GM10847 (cell line): Measurements from ENCODE around the gene SS18L1.

Experiments used
- POLR2A ChIP-seq: IDR thresholded peaks from 2 replicates; pipeline ENCODE4 v1.6.1; 2011; ENCODE audit not compliant: insufficient read length; ENCODE audit errors: extremely low read depth

The SS18L1 gene

DNA sequence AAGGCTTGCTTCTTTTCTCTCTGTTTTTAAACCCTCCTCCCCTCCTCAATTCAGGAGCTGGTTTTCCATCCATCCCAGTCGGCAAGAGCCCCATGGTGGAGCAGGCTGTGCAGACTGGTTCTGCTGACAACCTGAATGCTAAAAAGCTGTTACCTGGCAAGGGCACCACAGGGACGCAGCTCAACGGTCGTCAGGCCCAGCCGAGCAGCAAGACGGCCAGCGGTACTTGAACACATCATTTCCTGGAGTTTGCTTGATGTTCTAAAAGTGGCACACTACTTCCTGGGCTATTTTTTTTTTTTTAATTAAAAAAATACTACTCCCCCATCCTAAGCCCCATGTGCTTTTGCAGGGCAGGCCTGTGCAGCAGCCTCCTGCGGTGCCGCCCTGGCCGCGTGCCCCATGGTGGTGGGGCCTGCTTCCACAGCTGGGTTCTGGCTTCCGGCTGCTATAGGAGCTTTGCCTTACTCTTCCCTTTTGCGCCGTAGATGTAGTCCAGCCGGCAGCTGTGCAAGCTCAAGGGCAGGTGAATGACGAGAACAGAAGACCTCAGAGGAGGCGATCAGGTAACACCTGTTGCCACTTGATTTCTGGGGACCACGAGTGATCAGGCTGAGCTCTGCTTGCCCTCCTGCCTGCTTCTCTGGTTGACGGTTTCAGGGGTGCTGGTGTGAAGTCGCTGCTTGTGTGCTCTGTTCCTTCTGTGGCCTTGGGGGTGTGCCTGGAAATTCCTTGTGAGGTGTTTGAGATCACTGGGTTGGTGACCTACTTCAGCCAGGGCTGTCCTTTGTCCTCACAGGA is 13.6 kb upstream of the SS18L1 start:
- TF ChIP-seq POLR2A, result no peak

DNA sequence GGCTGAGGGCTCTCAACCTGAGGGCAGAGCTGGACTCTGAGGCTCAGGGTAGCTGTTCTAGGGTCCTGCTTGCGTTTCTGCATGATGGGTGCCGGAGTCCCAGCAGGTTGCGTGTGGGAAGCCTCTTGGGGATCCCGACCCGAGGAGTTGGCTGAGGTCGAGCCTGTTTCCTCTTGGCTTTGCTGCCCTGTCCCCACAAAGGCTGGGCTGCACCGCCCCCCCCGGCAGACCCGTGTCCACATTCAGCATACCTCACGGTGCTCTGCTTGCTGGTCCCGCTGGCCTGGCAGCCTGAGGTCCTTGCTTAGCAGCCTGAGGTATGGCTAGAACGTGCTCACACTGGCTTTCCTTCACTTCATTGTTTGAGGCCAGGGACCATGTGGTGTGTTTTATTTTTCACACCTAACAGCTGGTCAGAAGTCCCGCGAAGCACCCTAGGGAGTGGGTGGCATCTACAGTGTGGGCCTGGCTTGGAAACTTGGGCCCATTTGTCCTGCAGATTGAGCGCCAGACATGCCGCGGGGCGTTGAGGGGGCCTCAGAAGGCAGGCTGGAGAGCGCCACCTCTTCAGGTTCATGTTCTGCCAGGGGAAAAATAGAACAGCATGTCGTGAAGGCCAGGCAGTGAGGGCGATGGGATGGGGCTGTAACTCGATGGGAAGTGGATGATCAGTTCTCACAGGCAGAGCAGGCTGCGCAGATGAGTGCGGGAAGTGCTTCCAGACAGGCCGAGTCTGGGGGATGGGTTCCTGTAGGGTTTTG is 11.8 kb upstream of the SS18L1 start:
- TF ChIP-seq POLR2A, result no peak

DNA sequence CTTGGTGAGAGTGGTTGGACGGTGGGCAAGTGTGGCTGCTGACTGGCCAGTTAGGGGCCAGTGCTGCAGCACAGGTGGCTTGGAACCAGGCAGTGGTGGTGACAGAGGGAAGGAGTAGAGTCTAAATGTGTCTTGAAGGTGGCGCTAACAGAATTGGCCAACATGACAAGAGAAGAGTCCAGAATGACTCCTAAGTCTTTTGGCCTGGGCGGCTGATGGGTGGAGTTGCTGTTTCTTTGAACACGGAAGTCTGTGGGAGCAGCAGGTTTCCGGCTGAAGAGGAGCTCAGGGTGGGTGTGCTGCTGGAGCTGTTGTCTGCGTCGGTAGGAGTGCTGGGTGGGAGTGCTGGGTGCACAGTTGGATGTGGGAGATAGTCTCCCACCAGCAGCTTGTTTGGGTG is 11.1 kb upstream of the SS18L1 start:
- no peak for TF ChIP-seq POLR2A

DNA sequence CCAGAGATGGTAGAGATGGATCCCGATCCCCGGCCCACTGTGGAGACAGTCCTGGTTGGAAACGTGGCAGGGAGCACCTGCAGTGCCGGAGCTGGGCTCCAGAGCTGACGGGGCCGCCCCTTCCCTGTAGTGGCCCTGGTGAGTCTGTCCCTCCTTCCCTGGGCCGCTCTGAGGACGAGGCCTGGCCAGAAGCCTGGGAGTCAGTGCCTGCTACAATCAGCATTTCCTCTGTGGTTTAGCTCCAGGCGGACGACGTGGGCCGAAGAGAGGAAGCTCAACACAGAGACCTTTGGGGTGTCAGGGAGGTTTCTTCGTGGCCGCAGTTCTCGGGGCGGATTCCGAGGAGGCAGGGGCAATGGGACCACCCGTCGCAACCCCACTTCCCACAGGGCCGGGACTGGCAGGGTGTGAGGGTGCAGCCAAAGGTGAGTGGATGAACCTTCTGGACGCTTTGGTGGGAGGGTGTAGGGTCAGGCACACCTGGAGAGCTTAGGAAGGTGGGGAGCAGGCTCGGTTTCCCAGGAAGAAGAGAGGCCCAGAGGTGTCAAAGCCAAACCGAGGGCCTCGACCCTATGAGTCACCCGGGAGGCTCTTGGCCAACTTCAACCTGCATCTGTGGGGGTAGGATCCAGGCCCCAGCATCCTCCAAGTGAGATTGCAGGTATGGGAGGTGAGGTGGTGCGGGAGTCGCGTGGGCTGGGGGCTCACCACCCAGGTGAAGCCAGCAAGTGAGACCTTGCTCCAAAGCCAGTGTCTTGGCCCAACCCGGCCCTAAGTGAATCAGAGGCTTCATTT is 10.3 kb upstream of the SS18L1 start:
- no peak for TF ChIP-seq POLR2A

DNA sequence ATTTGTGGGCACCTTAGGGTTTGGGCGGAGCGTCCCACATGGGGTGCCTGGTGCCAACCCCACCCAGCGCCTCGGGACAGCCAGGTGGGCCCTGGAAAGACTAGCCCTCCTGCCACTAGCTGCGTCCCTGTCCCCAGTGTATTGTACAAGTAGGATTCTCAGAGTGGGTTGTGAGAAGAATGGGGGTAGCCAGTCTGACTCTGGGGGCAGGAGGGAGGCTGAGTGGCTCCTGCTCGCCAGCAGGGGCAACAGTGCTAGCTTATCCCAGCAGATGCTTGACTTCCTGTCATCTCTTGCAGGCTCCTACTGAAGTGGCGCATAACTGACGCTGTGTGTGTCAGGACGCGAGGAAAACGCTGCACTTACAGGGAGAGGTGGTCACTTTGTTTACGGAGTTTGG is 9.7 kb upstream of the SS18L1 start:
- TF ChIP-seq POLR2A, result no peak

DNA sequence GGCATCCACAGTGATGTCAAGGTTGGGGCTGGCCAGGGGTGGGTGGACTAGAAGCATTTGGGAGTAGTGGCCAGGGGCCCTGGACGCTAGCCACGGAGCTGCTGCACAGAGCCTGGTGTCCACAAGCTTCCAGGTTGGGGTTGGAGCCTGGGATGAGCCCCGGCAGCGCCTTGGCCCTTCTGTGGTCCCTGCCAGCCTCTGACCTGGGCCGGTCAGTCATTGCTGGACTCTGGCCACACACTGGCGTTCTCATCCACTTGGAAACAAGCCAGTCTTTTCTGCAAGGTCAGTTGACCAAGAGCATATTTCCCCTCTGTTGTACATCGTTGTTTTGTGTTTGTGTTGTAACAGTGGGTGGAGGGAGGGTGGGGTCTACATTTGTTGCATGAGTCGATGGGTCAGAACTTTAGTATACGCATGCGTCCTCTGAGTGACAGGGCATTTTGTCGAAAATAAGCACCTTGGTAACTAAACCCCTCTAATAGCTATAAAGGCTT is 8.8 kb upstream of the SS18L1 start:
- peak; percentile 15 for TF ChIP-seq POLR2A

DNA sequence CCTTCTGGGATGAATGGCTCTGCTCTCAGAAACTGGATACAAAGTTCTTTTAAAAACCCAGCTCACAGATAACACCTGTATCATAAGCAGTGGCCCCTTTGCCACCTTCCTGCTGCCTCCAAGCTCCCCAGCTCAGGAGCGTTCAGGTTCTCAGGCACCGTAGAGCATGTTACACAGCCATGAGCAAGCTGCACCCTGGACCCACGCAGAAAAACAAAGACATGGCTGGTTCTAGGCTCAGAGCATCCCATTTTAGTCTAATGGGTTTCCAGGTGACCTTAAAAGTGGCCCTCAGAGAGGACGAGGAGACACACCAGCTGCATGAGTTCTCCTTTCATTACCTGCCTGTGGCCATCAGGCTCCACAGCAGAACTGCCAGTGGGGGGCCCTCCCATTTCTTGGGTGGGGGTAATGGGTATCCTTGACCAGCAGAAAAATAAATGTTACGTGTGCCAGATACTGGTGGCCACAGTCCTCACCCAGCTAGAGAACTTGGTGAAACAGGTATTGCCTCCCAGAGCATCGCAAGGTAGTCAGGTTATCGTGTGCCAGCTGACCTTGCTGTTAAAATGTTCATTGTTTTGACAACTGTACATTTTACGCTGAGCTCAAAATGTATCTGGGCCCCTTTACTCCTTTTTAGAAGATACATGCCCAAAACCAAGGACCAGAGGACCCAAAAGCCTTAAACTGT is 7.8 kb upstream of the SS18L1 start:
- TF ChIP-seq POLR2A, result no peak

DNA sequence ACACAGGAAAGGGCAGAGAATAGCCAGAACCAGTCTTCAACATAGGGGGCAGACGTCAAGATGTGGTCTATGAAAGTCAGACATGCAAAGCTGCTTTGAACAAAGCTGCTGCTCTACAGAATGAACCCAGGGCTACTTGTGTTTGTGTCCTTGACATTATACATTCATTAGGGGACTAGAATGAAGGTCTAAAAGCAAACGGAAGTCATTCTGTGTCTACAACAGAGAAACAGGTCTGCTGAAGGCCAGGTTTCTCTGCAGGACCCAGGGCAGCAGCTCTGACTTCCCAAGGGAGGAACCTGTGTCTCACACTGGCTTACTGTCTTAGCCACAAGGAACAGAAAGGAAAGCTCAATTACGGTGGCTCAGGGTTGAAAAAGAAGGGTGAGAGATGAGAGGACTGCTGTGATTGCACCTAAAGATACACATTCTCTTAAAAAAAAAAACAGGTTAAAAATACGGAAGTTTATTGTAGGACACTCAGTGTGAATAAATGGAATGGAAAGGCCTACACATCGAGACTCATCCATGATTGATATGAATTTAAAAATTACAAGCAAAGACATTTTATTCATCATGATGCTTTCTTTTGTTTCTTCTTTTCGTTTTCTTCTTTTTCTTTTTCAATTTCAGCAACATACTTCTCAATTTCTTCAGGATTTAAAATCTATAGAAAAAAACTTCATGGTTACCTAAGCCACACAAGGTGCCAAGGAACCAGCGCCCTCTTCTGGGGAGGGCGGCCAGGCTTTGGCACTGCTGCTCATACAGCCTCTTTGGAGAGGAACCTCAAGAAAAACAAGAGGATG is 7.1 kb upstream of the SS18L1 start:
- no peak for TF ChIP-seq POLR2A

DNA sequence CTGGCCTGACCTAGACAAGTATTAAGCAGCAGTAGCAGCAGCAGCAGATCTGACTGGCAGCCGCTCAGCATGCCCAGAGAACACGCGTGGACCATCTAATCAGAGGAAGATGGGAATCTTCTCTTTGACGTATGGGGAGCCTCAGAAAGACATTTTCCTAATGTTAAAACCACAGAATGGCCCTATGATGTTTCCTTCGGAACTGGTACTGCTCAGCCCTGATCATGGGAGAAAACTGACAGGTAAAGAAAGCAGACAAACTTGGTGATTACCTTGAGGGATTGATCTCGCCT is 6.5 kb upstream of the SS18L1 start:
- TF ChIP-seq POLR2A, result no peak

DNA sequence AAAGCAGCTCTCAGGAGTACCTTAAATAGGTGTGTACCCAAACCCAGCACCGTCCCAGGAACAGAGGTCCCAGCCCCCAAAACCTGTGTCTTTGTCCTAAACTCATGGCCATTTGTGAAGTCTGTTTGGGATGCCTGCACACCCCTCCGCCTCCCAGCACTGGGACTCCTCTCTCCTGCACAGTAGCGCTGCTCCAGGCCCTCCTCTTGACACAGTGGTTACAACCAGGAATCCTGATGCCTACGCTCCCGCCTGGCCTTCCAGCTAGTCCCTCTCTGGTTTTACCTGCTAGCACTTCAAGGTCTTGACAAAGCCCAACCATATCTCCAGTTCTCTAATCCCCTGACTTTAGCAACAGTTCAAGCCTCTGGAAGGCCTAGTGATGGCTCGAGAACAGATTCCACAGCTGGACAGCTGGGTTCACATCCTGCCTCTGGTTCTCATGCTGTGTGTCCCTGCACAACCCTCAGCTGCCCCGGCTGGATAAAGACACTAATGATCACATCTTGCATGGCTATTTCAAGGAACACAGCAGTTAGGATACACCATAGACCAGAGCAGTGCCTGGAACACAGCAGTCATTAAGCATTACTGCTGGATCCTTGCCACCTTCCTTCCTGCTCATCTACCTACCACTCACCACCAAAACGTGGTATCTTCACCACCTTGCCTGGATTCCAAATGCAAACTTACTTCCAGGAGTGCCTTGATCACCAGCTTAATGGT is 5.9 kb upstream of the SS18L1 start:
- TF ChIP-seq POLR2A, result no peak

DNA sequence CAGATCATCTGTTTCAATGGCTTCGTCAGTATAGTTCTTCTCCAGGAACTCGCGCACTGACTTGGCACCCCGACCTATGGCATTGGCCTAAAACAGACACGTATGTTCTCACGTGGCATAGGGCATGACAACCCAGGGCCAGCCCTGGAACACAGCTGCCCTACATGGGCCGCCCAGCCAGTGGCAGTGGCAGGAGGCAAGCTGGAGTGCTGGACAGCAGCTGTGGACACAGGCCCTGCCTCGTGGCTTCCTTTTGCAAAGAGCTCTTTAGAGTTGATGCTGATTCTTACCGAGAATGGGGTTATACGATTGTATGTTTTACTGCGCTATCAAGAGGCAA is 5.4 kb upstream of the SS18L1 start:
- no peak for TF ChIP-seq POLR2A

DNA sequence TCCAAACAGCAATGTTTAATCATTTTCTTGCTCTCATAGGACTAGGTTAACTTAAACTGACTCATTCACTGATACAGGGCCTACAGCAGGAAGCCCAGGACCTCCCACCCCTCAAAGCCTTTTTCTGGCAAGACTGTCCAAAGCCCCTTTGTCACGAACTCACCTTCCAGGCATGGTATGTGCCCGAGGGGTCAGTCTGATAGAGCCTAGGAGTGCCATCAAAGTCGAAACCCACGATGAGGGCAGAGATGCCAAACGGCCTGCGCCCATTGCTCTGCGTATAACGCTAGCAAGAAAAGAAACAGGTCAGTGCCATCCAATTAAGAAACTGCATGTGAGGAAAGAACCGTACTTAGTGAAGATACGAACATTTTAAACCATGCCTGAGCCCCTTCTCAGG is 4.7 kb upstream of the SS18L1 start:
- no peak for TF ChIP-seq POLR2A

DNA sequence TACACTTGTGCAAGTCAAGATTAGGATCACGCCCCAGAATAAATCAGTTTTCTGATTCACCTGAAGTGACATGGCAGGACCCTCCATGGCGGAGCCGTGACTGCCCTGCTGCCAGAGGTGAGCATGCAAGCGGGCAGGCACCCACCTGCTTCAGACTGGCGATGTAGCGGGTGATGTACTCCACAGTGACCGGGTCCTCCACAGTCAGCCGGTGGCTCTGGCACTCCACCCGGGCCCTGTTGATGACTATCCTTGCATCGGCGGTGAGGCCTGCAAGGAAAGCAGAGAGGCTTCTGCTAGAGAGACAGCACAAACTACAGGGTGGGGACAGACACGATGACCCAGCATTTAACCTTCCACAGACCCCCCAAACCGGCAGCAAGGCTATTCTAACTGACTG is 3.9 kb upstream of the SS18L1 start:
- TF ChIP-seq POLR2A, result no peak

DNA sequence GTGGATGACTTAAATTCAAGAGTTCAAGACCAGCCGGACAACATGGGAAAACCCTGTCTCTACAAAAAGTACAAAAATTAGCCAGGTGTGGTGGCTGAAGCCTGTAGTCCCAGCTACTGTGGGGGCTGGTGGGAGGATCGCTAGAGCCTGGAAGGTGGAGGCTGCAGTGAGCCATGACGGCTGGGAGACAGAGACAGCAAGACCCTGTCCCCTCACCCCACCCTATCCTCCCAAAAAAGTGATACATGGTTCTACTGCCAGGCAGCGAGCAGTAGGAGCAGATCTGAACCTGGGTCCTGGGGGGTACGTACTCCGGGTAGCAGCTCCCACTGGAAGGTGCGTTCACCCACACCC is 2.5 kb upstream of the SS18L1 start:
- no peak for TF ChIP-seq POLR2A
